T-helper 2 cell treated with Interferon-gamma antibody and Interleukin-4, amounts not matched to agents 100 ng/mL and 5 ng/mL, for 36 hours (primary cell): ENCODE measurements around the gene DCLRE1B. TPM values are rescaled to one million over a fixed set of nuclear protein-coding genes. Genes with fewer than 3 reads are reported as not detected.

Source experiments
- intact Hi-C: fragments of 100-400 bp; cut with micrococcal nuclease; formaldehyde crosslinking; loops from one replicate; pipeline ENCODE4 v1.15.1; 2023
- total RNA-seq: library from RNA; stranded (reverse); gene quantifications from 2 replicates; pipeline ENCODE4 v1.2.3, GENCODE V29; 2022

The DCLRE1B gene
- total RNA-seq, 1 donor from 2014 or later, result 18.4 TPM

DNA sequence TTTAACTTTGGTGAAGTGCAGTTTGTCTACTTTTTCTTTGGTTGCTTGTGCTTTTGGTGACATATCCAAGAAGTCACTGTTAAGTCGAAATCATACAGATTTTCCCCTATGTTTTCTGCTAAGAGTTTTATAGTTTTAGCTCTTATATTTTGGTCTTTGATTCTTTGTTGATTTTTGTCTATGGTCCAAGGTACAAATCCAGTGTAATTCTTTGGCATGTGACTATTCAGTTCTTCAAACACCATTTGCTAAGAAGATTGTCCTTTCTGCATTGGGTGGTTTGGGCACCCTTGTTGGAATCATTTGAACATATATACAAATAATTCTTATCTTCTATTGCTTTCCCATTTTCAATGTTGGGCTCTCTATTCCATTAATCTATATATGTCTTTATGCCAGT is 40.2 kb downstream of the DCLRE1B start:
- intact Hi-C loops, result loop anchor here (5.0 kb wide), 1 partner anchor 38 kb away; the partner anchor contains the start of gene DCLRE1B

GRCh38 chr1:113946112-113946511 is 41.0 kb downstream of the DCLRE1B start:
- intact Hi-C loops, result loop anchor here (2.0 to 5.0 kb wide), 2 partner anchors 15 to 39 kb away; partner anchors contain the start of gene DCLRE1B

GRCh38 chr1:113946678-113947387 is 41.7 kb downstream of the DCLRE1B start:
- intact Hi-C loops, result loop anchor here (2.0 to 5.0 kb wide), 2 partner anchors 16 to 40 kb away; partner anchors contain the start of gene DCLRE1B

GRCh38 chr1:113947388-113948107 is 42.4 kb downstream of the DCLRE1B start:
- intact Hi-C loops, result loop anchor here (2.0 to 5.0 kb wide), 2 partner anchors 17 to 40 kb away; partner anchors contain the start of gene DCLRE1B

GRCh38 chr1:113948151-113948550 is 43.0 kb downstream of the DCLRE1B start:
- intact Hi-C loops, result loop anchor here (5.0 kb wide), 1 partner anchor 41 kb away; the partner anchor contains the start of gene DCLRE1B

DNA sequence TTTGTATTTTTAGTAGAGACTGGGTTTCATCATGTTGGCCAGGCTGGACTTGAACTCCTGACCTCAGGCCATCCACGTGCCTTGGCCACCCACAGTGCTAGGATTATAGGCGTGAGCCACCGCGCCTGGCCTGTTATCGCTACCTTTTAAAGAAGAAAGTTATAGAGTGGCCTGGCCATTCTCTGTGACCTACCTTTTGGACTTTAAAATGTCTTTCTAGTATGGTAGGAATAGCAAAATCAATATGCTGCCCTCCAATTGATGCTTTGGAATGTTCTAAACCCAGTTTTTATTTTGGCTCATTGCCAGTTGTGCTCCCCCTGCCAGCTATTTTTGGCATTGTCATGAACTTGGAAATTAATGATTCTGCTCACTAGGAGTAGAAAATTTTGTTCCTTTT is 43.9 kb downstream of the DCLRE1B start:
- intact Hi-C loops, result loop anchor here (5.0 kb wide), 1 partner anchor 42 kb away; the partner anchor contains the start of gene DCLRE1B

DNA sequence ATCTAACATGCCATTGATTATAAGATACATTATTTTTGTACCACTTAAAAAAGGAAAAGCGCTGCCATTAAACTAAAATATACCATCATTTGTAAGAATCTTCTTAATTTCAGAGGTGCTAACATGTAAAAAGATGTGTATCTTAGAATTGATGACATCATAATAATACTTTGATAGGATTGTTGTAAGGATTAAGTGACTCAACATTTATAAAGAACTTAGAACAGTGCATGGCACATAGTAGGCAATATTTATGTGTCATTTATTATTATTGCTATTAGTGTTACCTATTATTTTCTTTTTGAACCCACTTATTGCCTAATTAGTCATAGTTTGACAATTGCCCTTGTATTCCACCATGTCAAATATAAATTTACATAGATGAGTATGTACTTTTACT is 45.8 kb downstream of the DCLRE1B start:
- intact Hi-C loops, result no loop called here

- intact Hi-C loops, result no loop called here
Observed at GRCh38 chr1:113951719-113952118, 46.6 kb downstream of the DCLRE1B start.

GRCh38 chr1:113957984-113958383 is 52.9 kb downstream of the DCLRE1B start:
- intact Hi-C loops, result no loop called here

- intact Hi-C loops, result no loop called here
Observed at GRCh38 chr1:113958691-113959090, 53.6 kb downstream of the DCLRE1B start.

DNA sequence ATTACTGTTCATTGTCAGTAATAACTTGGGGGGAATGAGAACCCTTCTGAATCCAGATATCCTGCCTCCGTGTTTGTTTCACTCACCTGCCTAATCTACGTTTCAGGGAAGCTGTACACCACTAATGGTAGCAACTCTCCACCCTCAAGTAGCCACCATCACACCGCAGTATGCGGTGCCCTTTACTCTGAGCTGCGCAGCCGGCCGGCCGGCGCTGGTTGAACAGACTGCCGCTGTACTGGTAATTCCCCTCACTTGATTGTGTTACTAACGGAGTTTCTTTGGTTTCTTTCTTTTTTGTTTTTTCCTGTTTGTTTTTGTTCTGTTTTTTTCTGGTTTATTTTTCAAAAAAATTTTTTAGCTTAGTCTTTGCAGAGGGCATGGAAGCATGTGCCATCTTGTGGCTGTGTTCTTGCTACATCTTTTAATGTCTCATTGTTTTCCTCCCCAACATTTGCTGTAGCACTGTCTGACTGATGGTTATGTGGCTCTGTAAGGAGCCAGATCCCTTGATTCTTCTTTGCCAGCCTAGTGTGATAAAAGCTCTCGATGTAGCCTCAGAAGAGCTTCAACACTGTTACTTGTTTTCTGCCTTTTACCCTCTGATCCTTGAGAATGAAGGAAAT is 58.3 kb downstream of the DCLRE1B start:
- intact Hi-C loops, result loop anchor here (2.0 to 5.0 kb wide), 2 partner anchors 59 to 126 kb away; partner anchors contain the start of genes AP4B1 and DCLRE1B

Other genes starting within 250 kb of the DCLRE1B start
- 24.5 TPM in 2 replicates for gene PHTF1, start 145.8 kb upstream of the DCLRE1B start, total RNA-seq
- gene RSBN1, start 92.8 kb upstream of the DCLRE1B start, total RNA-seq, result 24.7 and 25.2 TPM in 2 replicates
- gene PTPN22, start 33.6 kb upstream of the DCLRE1B start, total RNA-seq, result 66.9 and 68.7 TPM in 2 replicates
- 3.4 and 3.7 TPM in 2 replicates for gene BCL2L15, start 17.7 kb upstream of the DCLRE1B start, total RNA-seq
- 43.9 and 53.5 TPM in 2 replicates for gene AP4B1, start 527 bp upstream of the DCLRE1B start, total RNA-seq
- 78.3 and 80.0 TPM in 2 replicates for gene HIPK1, start 24.0 kb downstream of the DCLRE1B start, total RNA-seq
- 0.11 and 0.14 TPM in 2 replicates for gene OLFML3, start 74.1 kb downstream of the DCLRE1B start, total RNA-seq
- gene SYT6, start 248.5 kb downstream of the DCLRE1B start, total RNA-seq, result not detected in 2 replicates